Kidney capillary endothelial cell (primary cell): ENCODE data around the gene FIZ1.

Source experiments
- DNase-seq: peaks from one replicate; pipeline ENCODE4 v3.0.0-alpha.2; 2018; ENCODE audit warnings: low spot score

Gene FIZ1

GRCh38 chr19:55613396-55613795 lies 14.1 kb upstream of the FIZ1 start:
- DNase-seq, result no peak

DNA sequence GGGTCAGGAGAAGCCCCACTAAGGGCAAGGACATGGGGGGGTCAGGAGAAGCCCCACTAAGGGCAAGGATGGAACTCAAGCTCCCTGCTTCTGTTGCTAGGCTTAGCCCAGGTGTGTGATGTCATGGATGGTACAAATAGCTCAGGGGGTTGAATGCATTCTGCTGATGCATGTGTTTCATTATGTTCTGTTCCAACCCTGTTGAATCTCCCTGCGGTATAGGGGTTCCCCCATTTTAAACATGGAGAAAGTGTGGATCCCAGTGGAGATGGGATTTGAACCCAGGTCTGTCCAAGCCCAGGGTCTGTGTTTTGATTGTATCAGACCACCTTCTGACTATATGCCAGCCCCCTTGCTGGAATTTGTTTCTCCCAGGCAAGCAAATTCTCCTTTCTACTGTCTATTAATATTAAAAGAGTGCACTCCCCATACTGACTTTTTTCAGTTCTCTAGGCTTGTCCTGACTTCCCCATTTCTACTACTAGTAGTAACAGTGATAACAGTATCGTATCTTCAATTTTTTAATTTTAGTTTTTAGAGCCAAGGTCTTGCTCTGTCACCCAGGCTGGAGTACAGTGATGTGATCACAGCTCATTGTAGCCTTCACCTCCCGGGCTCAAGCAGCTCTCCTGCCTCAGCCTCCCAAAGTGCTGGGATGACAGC lies 12.8 kb upstream of the FIZ1 start:
- no peak for DNase-seq

- no peak for DNase-seq
These were observed 12.1 kb upstream of the FIZ1 start for GRCh38 chr19:55611300-55611982.

DNA sequence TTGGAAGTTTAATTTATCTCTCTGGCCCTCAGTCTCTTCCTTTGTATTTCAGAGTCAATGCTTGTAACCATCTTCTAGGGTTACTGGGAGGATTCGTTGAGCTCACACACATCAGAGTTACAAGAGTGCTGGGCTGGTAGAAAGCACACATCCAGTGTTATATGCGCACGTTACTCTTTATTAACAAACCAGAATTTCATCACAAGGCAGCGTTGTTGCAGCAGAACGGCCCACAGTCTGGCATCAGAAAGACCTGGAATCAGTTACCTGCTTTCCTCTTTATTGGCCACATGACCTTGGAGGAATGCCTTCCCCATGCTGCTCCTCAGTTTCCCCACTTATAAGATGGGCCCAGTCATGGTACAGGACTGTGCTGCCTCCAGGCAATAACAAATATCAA lies 10.0 kb upstream of the FIZ1 start:
- DNase-seq, result no peak

DNA sequence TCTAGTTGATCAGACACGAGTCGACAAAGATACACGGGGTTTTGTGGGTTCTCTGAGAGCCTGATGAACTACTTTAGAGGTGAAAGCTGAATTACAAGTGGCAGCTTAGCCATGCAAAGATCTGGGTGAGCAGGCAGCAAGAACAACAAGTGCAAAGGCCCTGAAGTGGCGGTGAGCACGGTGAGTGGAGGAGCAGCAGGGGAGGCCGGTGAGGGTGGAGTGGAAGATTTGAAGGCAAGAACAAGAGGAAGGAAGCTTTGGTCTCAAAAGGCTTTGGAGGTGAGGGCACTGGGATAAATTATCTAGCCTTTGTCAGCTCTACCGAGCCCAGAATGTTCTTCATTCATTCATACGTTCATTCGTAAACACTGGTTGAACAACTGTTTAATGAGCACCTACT lies 7.5 kb upstream of the FIZ1 start:
- no peak for DNase-seq

DNA sequence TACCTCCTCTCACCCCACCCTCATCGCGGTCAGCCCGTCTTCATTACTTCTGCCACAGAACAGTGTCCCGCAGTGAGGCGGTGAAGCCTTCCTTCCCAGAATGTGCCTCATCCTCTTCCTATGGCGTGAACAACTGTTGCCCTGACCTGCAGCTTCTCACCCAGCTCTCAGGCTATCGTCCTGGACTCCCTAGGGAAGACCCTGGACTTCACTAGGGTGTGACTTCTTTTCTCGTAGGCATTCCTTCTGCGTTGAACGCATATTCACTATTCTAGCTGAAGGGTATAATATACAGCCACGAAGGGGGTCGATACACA lies 7.1 kb upstream of the FIZ1 start:
- no peak for DNase-seq

DNA sequence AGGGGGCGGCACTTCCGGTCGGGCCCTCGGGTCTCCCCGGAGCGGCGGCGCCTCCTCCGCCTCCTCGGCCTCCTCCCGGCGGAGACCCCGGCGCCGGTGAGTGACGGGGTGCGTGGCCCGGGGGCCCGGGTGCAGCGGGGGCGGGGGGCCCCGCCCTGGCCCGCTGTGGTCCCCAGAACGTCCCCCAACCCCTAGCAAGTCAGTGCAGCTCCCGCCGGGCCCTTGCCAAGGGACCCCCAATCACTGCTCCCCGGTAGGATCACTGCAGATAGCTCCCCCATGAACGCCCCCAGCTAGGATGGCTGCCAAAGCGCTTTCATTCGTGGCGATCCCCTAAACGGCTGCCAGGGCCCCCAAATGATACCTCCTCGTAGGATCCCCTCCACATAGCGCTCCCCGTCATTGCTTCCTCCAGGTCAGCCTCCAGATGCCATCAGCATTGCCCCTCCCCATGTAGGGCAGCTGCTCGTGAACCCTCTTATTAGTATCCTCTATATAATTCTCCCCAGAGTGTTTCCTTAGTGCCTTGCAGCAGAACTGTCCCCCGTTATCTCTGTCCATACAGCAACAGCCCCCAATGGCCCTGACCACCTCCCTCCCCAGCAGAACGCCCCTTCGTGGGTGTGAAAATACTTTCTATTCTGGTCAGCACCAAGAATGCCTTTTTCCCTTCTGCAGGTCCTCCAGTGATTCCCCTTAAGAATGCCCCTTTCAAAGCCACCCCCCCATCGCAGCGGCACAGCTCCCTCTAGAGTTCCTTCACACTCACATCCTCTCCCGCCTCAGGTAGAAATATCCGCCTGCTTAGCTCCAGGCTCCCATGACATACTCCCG lies 6.5 kb upstream of the FIZ1 start, which contains the start of gene ZNF865:
ZNF865 (plus strand) TSS at position 11 of the 834 bp plus-strand sequence. CDS start 7,972 bp downstream, outside the sequence.
- DNase-seq, result peak; percentile 78

DNA sequence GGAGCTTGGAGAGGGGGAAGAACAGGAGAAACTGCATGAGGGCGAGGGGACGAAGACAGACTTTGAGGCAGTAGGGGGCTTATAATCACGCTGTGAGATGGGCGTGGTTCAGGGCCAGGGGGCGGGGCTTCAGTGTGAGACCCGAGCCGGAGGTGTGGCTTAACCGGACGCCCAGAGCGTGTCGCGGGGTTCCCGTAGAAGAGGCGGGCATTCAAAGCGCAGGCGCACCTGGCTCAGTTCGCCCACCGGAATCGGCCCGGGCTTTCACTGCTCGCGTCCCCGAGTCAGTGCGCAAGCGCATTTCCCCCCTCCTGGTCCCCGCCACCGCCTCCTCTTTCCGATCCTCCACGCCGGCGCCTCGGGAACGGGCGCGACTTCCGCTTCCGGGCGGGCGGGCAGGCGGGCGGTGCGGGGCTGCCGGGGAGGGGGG lies 5.9 kb upstream of the FIZ1 start:
- DNase-seq, result peak; percentile 95

DNA sequence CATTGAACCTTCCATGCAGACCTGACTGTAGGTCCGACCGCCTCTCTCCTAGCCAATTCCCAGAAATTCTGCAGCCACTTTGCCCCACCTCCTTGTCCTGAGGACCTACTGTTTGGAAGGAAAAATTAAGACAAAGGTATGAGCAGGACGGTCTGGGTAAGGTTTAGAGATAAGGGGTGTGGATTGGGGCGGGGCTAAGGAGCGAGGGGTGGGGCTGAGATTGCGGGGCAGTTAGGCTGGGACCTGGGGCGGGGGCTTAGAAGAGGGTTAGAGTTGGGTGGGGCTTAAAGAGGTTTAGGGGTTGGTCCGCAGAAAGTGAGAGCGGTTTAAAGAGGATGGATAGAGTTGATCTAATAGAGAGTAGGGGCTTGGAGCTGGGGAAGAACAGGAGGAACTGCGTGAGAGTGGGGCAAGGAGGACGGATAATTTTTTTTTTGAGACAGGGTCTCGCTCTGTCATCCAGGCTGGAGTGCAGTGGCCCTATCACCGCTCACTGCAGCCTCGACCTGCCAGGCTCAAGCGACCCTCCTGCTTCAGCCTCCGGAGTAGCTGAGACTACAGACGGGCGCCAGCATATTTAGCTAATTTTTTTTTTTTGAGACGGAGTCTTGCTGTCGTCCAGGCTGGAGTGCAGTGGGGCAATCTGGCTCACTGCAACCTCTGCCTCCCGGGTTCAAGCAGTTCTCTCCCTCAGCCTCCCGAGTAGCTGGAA lies 4.4 kb upstream of the FIZ1 start:
- DNase-seq, result no peak

- DNase-seq, result no peak
These were observed 3.8 kb upstream of the FIZ1 start for GRCh38 chr19:55603115-55603514.

DNA sequence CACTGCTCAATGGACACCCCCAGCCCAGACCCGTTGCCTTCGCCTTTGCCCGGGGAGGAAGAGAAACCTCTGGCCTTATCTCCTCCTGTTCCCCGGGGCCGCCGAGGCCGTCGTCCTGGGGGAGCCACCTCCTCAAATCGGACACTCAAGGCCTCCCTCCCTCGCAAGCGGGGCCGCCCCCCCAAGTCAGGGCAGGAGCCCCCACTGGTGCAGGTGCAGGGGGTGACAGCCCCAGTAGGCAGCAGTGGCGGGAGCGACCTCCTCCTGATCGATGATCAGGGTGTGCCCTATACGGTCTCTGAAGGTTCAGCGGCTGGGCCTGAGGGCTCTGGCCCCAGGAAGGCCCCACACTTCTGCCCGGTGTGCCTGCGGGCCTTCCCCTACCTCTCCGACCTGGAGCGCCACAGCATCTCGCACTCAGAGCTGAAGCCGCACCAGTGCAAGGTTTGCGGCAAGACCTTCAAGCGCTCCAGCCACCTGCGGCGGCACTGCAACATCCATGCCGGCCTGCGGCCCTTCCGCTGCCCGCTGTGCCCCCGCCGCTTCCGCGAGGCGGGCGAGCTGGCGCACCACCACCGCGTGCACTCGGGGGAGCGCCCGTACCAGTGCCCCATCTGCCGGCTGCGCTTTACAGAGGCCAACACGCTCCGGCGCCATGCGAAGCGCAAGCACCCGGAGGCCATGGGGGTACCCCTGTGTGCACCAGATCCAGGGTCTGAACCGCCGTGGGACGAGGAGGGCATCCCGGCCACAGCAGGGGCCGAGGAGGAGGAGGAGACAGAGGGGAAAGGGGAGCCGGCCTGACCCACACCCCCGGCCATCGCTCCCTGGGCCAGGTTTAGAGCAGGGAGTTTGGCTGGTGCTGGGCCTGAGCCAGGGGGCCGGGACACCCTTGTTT lies 3.0 kb upstream of the FIZ1 start:
- DNase-seq, result no peak

DNA sequence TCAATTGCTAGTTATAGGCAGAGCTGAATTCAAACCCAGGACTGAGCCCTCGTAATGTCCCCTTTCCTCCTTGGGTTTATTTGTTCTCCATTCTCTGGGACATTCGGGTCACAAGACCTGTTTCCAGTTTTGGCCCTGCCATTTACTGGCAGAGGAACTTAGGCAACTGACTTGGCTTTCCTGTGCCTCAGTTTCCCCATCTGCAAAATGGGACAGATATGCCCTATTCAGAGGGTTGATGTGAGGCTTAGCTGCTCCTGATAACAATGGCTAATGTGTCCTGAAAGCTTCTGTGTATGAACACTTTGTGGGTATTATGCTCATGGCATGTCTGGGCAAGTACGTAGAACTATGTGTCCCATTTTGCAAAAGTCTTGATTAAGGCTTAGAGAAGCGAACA lies 1.8 kb upstream of the FIZ1 start:
- no peak for DNase-seq

GRCh38 chr19:55600662-55601028 lies 1.3 kb upstream of the FIZ1 start:
- no peak for DNase-seq

GRCh38 chr19:55599842-55600661 lies 735 bp upstream of the FIZ1 start, which contains the start of gene ZNF524:
Gene ZNF524, plus strand, starts transcription at chr19:55600288. Its CDS starts 1,825 bp downstream, at chr19:55602113.
- peak; percentile 78 for DNase-seq

GRCh38 chr19:55598719-55599467 lies 424 bp downstream of the FIZ1 start:
- peak; percentile 90 for DNase-seq

GRCh38 chr19:55598034-55598433 lies 1.3 kb downstream of the FIZ1 start:
- DNase-seq, result no peak

DNA sequence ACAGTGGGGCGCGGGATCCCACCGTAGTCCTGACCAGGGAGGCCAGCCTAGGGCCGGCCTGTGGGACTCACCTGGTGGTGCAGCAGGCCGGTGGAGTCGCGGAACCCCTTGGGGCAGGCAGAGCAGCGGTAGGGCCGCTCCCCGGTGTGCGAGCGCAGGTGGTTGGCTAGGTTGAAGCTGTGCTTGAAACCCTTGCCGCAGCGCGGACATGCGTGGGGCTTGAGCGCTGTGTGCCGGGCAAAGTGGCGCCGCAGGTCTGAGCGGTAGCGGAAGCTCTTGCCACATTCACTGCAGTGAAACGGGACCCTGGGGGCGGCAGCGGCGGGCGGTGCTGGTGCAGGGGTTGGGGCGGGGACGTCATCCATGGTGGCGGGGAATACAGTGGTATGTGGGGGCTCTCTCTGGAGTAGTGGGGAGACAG lies 1.8 kb downstream of the FIZ1 start:
- DNase-seq, result no peak

DNA sequence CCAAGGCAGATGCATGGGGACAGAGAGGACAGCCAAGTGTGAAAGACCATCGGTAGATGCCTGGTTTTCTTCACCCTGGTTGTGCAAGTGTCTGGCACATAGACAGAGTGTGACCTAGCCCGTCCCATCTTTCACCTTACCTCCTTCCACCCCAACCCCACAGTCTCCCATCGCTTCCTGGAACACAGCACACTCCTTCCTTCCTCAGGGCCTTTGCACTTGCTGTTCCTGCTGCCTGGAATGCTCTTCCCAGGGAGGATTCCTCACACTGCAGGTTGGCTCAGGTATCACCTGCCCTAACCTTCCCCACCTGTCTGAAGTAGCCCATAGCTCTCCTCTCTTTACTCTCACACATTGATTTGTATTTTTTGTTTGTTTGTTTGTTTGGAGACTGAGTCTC lies 3.0 kb downstream of the FIZ1 start:
- DNase-seq, result no peak

DNA sequence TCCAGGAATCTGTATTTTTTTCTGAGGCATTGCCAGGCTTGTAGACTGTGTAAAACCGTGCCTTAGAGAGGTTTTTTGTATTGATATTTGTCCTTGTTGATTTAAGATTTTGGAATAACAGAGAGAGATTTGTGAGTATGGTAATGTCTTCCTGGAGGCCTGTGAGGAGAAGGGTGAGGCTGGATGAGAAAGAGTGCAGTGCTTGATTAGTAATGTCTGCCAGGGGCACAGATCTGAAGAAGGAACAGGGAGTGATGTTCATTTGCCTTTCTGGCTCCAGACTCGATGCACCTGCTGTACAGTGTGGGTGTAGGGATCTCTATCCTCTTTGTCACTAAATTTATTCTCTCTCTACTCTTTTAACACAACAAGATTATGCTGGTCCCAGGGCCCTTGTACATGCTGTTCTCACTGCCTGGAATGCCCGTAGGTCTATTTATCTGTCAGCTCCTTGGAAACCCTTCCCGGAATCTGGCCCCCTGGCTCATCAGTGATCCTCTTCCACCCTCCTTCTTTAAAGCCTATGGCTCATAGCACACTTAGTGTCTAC lies 4.2 kb downstream of the FIZ1 start:
- DNase-seq, result no peak
